Activated CD8-positive, alpha-beta memory T cell treated with anti-CD3 and anti-CD28 coated beads, Interleukin-2, amount 50 U/mL, for 4 hours (primary cell): ENCODE results near the gene UBE2A.

Source experiments
- DNase-seq: peaks from one replicate; pipeline ENCODE4 v3.0.0-alpha.2; 2020

The UBE2A gene

GRCh38 chrX:119614776-119615175 lies 40.4 kb downstream of the UBE2A start:
- DNase-seq = no peak

- no peak for DNase-seq
Measured at GRCh38 chrX:119617517-119618164, 43.3 kb downstream of the UBE2A start.

GRCh38 chrX:119618439-119618838 lies 44.1 kb downstream of the UBE2A start:
- no peak for DNase-seq

GRCh38 chrX:119622356-119623232 lies 48.2 kb downstream of the UBE2A start:
- no peak for DNase-seq

- no peak for DNase-seq
Measured at GRCh38 chrX:119624417-119624816, 50.1 kb downstream of the UBE2A start.

GRCh38 chrX:119624951-119625668 lies 50.7 kb downstream of the UBE2A start:
- no peak for DNase-seq

GRCh38 chrX:119625843-119626242 lies 51.5 kb downstream of the UBE2A start:
- no peak for DNase-seq
